ENCODE measurements around the gene SELENOO.

- TF ChIP-seq CTCF (IDR thresholded peaks at IDR 0.05) = no peak
- no peak for TF ChIP-seq POLR2A (IDR thresholded peaks at IDR 0.05)
Measured at GRCh38 chr22:50261615-50262459, 61.0 kb downstream of the SELENOO start, which contains the start of gene MAPK12.

Measured in ovary (tissue), 3 donors.